ENCODE results near the gene YY1AP1.
"Not testable (repeated sequence)": the region's sequence is repeated elsewhere in the genome, so short reads cannot be mapped to it uniquely, and the experiment has no call there.

YY1AP1 gene

GRCh38 chr1:155691992-155692528 is 3.5 kb upstream of the YY1AP1 start:
- no peak for TF ChIP-seq CTCF (IDR thresholded peaks at IDR 0.05; ENCODE audit: low read depth, low read length)
- DNase-seq (ENCODE audit: low read depth in 2 of 2), result no peak
- no peak overlapping the region for H3K4me3 ChIP-seq (replicated peaks in 1 of 2; ENCODE audit: low read depth in 2 of 2, low read length in 2 of 2)

DNA sequence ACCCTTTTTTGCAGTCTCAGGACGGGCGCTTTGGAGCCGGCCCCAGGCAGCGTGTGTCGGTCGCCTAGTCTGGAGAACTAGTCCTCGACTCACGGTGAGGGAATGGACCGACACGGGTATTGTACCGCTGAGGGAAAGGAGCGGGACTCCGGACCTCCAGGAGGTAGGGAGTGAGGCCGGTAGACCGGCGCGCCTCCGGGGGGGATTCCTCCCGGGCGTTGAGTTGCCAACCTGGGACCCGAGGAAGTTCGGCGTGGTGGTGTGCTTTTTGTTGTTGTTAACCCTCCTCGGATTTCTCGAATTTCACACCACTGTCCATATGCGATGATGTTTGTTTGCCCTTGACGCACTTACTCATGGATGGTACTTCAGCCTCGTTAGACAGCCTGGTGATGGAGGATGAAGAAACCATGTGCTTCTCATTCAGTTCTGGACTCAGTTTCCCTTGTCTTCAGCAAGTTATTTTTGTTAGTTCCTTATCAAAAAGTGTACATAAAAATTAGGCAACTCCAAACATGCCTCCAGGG is 570 bp upstream of the YY1AP1 start, which contains the start of gene DAP3:
TSS of gene DAP3 (plus strand) at position 11 of the 527 bp plus-strand sequence. CDS start 20,689 bp downstream, outside the sequence.
- peak within 1 kb of the TSS; percentile 96 for H3K4me3 ChIP-seq (replicated peaks in 1 of 2; ENCODE audit: low read depth in 2 of 2, low read length in 2 of 2)
- not testable (repeated sequence) for DNase-seq (ENCODE audit: low read depth in 2 of 2)

DNA sequence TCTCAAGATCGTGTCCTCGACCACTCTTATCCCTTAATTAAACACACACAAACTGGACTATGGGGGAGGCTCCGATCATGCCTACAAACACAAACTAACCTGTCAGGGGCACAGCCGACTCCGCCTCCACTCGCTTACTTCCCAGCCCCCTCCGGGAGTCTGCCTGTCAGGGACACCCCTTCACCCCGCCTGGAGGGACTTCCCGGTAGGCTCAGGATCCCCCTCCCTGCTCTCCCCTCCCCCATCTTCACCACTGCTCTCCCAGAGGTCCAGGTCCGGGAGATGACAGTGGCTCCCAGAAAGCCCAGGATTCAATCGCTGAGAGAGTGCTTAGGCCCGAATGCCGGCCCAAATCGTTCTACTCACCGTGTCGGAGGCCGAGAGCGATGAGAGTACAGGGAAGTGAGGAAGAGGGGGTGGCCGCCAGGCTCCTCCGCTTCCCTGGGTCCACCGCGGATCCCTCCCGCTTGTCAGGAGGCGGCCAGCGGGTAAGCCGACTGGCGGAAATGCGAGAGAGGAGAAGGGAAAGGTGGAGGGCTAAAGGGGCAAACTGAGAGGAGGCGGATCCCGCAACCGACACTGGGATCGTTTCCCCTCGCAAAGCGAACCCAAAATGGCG is 760 bp downstream of the YY1AP1 start:
- DNase-seq (ENCODE audit: low read depth in 2 of 2), result peak in 1 of 2 donors; percentile 13
- H3K4me3 ChIP-seq (replicated peaks in 1 of 2; ENCODE audit: low read depth in 2 of 2, low read length in 2 of 2), result peak overlapping the region; percentile 96

GRCh38 chr1:155681776-155682175 is 6.8 kb downstream of the YY1AP1 start:
- no peak for TF ChIP-seq CTCF (IDR thresholded peaks at IDR 0.05; ENCODE audit: low read depth, low read length)
- H3K4me3 ChIP-seq (replicated peaks in 1 of 2; ENCODE audit: low read depth in 2 of 2, low read length in 2 of 2), result no peak overlapping the region
- no peak for DNase-seq (ENCODE audit: low read depth in 2 of 2)

DNA sequence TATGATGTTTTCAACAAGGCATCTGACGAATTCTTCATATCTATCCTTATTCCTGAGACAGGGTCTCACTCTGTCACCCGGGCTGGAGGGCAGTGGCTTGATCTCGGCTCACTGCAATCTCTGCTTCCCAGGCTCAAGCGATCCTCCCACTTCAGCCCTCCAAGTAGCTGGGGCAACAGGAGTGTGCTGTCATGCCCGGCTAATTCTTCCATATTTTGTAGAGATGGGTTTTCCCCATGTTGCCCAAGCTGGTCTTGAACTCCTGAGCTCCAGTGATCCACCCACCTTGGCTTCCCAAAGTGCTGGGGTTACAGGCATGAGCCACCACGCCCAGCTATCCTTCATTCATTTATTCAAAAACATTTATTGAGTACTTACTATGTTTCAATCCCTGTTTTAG is 8.0 kb downstream of the YY1AP1 start:
- H3K4me3 ChIP-seq (replicated peaks in 1 of 2; ENCODE audit: low read depth in 2 of 2, low read length in 2 of 2), result no peak overlapping the region
- no peak for DNase-seq (ENCODE audit: low read depth in 2 of 2)
- no peak for TF ChIP-seq CTCF (IDR thresholded peaks at IDR 0.05; ENCODE audit: low read depth, low read length)

DNA sequence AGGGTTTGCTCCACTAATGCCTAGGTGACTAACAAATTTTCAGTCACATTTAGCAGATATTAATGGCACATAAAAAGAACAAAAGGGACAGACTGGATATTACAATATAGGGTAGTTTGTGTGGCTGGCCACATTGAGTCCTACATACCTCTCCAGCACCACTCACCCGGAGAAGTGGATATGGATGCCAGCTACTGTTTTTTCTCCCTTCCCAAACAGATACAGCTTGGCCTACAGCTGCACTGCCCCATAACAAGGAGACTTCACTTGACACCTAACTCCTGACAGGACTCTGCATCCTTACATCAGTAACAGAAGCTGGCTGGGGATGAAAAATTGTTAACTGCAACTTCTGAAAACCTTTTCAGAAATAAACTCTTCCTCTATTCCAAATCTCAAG is 9.6 kb downstream of the YY1AP1 start:
- not testable (repeated sequence) for H3K4me3 ChIP-seq (replicated peaks in 1 of 2; ENCODE audit: low read depth in 2 of 2, low read length in 2 of 2); DNase-seq (ENCODE audit: low read depth in 2 of 2)

GRCh38 chr1:155678027-155678426 is 10.5 kb downstream of the YY1AP1 start:
- TF ChIP-seq CTCF (IDR thresholded peaks at IDR 0.05; ENCODE audit: low read depth, low read length), result no peak
- H3K4me3 ChIP-seq (replicated peaks in 1 of 2; ENCODE audit: low read depth in 2 of 2, low read length in 2 of 2), result no peak overlapping the region
- no peak for DNase-seq (ENCODE audit: low read depth in 2 of 2)

DNA sequence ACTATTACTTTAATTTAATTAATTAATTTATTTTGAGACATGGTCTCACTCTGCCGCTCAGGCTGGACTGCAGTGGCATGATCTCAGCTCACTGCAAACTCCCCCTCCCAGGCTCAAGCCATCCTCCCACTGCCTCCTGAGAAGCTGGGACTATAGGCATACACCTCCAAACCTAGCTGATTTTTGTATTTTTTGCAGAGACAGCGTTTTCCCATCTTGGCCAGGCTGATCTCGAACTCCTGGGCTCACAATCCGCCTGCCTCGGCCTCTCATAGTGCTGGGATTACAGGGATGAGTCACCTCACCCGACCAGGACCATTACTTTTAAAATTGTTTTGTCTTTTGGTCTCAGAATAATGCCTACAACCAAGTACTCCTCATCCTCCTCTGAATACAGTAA is 15.6 kb downstream of the YY1AP1 start:
- no peak for TF ChIP-seq CTCF (IDR thresholded peaks at IDR 0.05; ENCODE audit: low read depth, low read length)
- no peak for DNase-seq (ENCODE audit: low read depth in 2 of 2)
- H3K4me3 ChIP-seq (replicated peaks in 1 of 2; ENCODE audit: low read depth in 2 of 2, low read length in 2 of 2), result no peak overlapping the region

Data from cardiac fibroblast (primary cell).